ENCODE results near the gene CDCA4.

DNA sequence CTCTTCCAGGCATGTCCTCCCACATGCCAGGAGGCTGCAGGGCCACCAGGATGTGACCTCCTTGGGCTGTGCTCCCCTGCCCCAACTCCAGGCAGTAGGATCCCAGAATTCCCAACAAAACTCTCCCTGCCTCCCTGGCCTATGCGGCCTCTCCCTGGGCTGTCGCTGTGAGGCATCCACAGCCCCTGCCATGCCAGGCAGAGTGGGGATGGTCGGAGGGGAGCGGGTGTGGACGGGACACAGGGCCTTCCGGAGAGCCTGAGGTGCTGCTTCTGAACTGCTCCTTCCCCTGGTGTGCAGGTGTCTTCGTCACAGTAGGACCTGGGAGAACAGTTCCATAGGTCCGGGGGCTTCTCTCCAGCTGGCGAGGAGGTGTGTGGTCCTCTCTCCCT is 26.0 kb upstream of the CDCA4 start:
- TF ChIP-seq, protein P1, sequence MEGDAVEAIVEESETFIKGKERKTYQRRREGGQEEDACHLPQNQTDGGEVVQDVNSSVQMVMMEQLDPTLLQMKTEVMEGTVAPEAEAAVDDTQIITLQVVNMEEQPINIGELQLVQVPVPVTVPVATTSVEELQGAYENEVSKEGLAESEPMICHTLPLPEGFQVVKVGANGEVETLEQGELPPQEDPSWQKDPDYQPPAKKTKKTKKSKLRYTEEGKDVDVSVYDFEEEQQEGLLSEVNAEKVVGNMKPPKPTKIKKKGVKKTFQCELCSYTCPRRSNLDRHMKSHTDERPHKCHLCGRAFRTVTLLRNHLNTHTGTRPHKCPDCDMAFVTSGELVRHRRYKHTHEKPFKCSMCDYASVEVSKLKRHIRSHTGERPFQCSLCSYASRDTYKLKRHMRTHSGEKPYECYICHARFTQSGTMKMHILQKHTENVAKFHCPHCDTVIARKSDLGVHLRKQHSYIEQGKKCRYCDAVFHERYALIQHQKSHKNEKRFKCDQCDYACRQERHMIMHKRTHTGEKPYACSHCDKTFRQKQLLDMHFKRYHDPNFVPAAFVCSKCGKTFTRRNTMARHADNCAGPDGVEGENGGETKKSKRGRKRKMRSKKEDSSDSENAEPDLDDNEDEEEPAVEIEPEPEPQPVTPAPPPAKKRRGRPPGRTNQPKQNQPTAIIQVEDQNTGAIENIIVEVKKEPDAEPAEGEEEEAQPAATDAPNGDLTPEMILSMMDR (IDR thresholded peaks at IDR 0.05): no peak
- TF ChIP-seq POLR2A (IDR thresholded peaks at IDR 0.05): no peak
- TF ChIP-seq EP300 (IDR thresholded peaks at IDR 0.05): no peak

Measured in tibial nerve (tissue), 4 donors.